Globus pallidus (tissue), 1 donor: Measurements from ENCODE around the gene COL4A2.

ENCODE experiments used
- DNase-seq: peaks from one replicate; pipeline ENCODE4 v3.0.0-alpha.2; 2015; ENCODE audit warnings: low spot score

Gene COL4A2

DNA sequence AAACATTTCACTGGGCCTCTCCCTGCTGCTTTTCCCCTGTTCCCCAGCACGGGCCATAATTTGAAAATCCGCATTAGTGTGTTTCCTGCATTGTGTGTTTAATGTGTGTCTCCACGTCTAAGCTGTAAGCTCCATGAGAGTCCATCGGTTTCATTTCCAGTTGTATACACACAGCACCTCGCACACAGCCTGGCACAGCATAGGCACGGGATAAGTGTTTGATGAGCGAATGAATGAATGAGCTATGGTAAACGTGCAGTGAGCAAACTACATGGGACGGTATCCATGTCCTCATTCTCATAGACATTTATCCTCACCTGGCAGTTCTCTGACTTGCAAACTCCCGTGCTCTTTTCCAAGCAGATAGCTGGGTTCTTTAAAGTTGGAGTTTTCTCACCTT lies 148.4 kb downstream of the COL4A2 start:
- no peak for DNase-seq

GRCh38 chr13:110455941-110456340 lies 148.9 kb downstream of the COL4A2 start:
- DNase-seq = peak; percentile 70

- no peak for DNase-seq
Observed at GRCh38 chr13:110456550-110456949, 149.5 kb downstream of the COL4A2 start.

GRCh38 chr13:110457361-110457760 lies 150.3 kb downstream of the COL4A2 start:
- no peak for DNase-seq

DNA sequence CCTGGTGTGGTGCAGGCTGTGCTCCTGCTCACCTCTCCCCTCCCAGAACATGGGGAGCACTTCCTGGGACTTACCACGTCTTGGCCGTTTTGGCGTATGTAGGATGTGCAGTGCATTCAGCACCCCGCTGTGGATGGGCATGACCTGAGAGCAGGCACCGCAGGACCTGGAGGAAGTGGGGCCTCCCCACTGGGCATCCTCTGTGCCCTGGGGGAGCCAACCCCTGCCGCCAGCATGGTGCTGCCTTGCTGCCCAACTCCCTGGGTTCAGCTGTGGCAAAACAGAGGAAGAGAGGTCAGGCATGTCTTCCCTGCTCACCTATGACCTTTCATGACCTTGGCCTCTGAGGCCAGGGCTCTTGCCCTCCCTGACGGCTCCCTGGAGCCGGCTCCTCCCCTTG lies 150.9 kb downstream of the COL4A2 start:
- no peak for DNase-seq

DNA sequence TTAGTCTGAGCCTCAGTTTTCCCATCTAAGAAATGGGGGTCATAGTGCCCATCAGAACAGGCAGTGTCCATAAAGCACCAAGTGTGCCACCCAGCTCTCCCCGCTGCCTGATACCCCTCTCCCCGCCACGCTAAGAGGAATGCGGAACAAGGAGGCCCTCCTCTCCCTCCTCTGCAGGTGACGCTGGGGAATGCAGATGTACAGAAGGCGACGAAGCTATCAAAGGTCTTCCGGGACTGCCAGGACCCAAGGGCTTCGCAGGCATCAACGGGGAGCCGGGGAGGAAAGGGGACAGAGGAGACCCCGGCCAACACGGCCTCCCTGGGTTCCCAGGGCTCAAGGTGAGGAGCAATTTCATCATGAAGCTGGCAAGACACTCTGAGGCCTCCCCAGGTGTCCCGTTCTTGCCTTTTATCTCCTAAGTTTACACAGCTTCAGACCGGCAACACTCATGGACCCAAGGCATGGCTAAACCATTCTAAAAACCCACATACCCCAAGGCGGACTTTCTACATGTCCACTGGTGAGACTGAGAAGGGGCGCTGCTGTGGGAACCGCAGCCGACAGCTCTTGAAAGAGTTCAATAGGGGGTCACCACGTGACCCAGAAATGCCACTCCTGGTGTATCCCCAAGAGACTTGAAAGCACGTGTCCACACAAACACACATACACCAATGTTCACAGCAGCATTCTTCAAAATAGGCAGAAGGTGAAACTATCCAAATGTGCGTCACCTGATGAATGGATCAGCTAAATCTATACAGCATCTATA lies 151.7 kb downstream of the COL4A2 start:
- DNase-seq = no peak

DNA sequence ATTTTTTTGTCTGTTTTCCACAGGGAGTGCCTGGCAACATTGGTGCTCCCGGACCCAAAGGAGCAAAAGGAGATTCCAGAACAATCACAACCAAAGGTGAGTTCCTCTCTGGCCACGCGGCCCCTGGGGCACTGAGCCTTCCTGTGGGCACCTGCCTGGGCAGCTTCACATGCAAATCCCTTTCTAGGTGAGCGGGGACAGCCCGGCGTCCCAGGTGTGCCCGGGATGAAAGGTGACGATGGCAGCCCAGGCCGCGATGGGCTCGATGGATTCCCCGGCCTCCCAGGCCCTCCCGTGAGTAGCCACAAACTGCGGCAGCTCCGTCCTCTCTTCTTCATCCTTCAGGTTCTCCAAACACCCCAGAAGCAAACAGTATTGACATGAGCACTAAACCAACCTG lies 155.0 kb downstream of the COL4A2 start:
- DNase-seq = no peak

GRCh38 chr13:110463156-110463555 lies 156.1 kb downstream of the COL4A2 start:
- no peak for DNase-seq

- DNase-seq = no peak
Observed at GRCh38 chr13:110463871-110464510, 156.9 kb downstream of the COL4A2 start.

GRCh38 chr13:110464556-110465333 lies 157.7 kb downstream of the COL4A2 start:
- DNase-seq = no peak

- DNase-seq = no peak
Observed at GRCh38 chr13:110465696-110466095, 158.6 kb downstream of the COL4A2 start.

GRCh38 chr13:110466266-110466915 lies 159.3 kb downstream of the COL4A2 start:
- DNase-seq = no peak

DNA sequence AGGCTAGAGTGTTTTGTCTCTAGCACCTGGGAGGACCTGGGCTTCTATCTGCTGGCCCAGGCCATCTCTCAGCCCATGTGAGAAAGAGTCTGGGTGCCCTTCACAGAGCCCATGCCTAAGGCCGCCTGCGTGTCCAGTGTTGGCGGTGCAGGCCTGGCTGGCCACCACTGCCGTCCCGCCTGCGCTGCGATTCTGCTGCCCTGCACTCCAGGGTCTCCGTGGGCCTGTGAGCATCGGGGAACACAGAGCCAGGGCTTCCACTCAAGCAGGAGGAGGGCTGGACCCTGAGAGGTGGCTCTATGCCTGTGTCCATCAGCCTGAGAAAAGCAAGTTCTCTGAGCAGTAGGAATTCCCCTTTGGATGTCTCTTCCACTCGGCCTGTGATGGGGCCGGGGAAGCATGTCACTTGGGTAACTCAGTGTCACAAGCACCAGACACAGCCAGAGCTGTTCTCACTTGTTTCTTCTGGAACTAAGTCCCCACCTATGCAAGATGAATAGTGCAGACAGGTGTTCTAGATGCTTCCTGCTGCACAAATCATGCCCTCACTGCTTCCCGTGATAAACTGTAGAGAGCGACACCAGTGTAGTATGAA lies 160.5 kb downstream of the COL4A2 start:
- no peak for DNase-seq

GRCh38 chr13:110468986-110469495 lies 162.0 kb downstream of the COL4A2 start:
- no peak for DNase-seq

DNA sequence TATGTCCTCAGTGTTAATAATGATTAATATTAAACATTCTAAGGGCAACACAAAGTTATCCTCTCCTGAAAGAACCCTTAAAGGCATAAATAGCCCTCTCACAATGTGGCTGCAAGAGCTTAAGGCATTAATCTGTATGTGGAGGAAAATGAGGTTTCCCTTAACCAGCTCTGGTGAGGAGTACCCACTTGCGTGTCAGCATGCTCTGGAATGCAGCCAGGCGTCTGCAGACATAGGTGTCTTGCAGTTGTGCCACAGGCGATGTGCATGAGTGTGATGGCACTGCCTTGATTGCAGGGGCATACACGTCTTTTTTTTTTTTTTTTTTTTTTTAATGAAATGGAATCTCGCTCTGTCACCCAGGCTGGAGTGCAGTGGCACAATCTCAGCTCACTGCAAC lies 162.5 kb downstream of the COL4A2 start:
- no peak for DNase-seq

DNA sequence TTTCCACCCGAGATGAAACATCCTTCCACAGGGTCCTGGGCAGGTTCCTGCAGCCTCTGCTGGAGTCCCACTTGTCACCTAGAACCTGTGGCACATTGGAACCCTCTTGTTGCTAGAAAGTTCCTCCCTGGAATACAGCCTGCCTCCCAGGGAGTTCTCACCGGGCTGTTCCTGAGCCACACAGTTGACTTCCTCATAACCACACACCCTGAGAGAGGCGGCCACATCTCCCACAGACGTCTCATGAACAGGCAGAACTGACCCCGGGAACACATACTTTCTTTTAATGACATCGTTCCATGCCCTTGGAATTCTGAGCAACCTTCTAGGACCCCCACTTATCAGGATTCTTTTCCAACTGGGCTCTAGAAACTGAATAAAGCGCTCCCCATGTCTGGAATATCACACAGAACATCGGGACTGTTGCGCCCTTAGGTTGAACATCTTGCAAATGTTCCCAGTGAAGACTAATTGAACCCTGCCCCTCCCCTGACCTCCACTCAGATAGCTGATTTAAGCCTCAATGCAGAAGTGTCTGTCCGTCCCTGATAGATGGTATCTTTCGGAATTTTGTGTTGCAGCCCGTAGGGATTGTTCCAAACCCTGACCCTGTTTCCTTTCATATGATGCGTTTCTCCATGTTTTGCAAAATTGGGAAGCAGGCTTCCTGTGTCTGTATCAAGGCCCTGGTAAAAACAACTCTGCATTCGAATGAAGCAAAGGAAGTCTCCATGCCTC lies 163.4 kb downstream of the COL4A2 start:
- DNase-seq = no peak

DNA sequence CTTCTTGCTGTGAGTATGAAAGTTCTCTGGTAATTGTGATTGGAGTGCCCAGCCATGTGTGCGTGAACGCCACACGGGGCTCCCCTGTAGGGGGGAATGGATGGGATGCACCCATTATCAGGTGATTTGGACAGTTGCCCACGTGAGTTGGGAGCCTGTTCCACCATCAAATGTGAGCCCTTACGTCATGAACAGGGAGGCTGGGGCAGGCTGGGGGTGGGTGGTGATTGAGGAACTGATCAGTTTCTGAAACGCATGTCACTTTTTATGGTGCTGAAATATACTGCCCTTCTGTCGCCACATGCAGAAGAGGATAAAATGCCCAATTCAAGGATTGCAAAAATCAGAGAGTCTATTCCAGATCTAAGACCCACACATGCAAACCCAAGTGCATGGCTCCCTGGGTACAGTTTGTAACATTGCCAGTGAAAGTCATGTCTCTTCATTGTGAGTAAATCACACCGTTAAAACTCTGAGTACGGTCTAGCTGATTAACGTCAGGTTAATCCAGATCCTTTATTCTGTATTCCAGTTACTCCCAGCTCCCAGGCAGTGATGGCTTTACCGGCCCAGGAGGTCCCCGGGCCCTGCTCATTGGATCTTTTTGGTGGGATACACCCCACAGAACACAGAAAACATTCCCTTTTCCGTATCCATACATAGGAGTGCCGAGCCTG lies 164.2 kb downstream of the COL4A2 start:
- no peak for DNase-seq

GRCh38 chr13:110471833-110472162 lies 164.7 kb downstream of the COL4A2 start:
- peak; percentile 59 for DNase-seq

DNA sequence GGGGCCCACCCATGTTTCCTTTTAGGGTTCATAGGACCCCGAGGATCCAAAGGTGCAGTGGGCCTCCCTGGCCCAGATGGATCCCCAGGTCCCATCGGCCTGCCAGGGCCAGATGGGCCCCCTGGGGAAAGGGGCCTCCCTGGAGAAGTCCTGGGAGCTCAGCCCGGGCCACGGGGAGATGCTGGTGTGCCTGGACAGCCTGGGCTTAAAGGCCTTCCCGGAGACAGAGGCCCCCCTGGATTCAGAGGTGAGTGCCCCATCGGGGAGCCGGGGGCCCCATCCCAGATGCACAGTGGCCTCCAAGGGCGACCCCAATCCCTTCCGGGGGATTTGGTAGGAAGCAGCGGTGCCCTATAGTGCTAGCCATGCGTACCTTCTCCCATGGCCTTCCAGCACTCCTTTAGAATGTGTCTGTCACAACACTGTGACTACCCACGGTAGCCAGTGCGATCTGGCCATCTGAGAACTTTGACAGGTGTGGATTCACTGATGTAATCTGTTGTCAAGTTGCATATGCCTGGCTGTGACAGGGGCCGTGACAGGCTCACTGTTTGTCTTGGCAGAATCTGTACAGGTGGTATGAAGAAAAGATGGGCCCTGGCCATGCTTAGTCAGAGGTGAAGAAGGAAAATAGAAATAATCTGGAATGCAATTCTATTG lies 165.9 kb downstream of the COL4A2 start:
- no peak for DNase-seq

- DNase-seq = no peak
Observed at GRCh38 chr13:110474713-110475112, 167.6 kb downstream of the COL4A2 start.
